Fibroblast of the aortic adventitia (primary cell): Measurements from ENCODE around the gene BLM. TPM values are rescaled to one million over a fixed set of nuclear protein-coding genes. Genes with fewer than 3 reads are reported as not detected.
"Not testable (repeated sequence)": the region's sequence is repeated elsewhere in the genome, so short reads cannot be mapped to it uniquely, and the experiment has no call there.

ENCODE experiments used
- DNase-seq: peaks from one replicate; pipeline ENCODE4 v3.0.0-alpha.2; 2010; ENCODE audit warnings: low read depth
- H3K4me3 ChIP-seq: 2 replicates; pipeline ENCODE4 v1.5.1; 2011; ENCODE audit warnings: low read depth, mild to moderate bottlenecking, control low read depth, low read length, moderate library complexity
- total RNA-seq: library from RNA; depleted of rRNA; stranded (reverse); fragments of >200 nt; gene quantifications from 2 replicates; pipeline ENCODE4 v1.2.3, GENCODE V29; 2012; ENCODE audit warnings: low replicate concordance
- TF ChIP-seq, protein P1 (sequence below): IDR thresholded peaks from 2 replicates; pipeline ENCODE4 v1.5.1; 2011; ENCODE audit warnings: mild to moderate bottlenecking, low read length, control low read depth, inconsistent platforms; ENCODE audit not compliant: insufficient read depth

Gene BLM
- total RNA-seq, 1 donor: 12.2 TPM

- TF ChIP-seq, protein P1, sequence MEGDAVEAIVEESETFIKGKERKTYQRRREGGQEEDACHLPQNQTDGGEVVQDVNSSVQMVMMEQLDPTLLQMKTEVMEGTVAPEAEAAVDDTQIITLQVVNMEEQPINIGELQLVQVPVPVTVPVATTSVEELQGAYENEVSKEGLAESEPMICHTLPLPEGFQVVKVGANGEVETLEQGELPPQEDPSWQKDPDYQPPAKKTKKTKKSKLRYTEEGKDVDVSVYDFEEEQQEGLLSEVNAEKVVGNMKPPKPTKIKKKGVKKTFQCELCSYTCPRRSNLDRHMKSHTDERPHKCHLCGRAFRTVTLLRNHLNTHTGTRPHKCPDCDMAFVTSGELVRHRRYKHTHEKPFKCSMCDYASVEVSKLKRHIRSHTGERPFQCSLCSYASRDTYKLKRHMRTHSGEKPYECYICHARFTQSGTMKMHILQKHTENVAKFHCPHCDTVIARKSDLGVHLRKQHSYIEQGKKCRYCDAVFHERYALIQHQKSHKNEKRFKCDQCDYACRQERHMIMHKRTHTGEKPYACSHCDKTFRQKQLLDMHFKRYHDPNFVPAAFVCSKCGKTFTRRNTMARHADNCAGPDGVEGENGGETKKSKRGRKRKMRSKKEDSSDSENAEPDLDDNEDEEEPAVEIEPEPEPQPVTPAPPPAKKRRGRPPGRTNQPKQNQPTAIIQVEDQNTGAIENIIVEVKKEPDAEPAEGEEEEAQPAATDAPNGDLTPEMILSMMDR: no peak
- no peak overlapping the region for H3K4me3 ChIP-seq
- no peak for DNase-seq
These were observed 32.9 kb upstream of the BLM start for GRCh38 chr15:90684281-90684680.

DNA sequence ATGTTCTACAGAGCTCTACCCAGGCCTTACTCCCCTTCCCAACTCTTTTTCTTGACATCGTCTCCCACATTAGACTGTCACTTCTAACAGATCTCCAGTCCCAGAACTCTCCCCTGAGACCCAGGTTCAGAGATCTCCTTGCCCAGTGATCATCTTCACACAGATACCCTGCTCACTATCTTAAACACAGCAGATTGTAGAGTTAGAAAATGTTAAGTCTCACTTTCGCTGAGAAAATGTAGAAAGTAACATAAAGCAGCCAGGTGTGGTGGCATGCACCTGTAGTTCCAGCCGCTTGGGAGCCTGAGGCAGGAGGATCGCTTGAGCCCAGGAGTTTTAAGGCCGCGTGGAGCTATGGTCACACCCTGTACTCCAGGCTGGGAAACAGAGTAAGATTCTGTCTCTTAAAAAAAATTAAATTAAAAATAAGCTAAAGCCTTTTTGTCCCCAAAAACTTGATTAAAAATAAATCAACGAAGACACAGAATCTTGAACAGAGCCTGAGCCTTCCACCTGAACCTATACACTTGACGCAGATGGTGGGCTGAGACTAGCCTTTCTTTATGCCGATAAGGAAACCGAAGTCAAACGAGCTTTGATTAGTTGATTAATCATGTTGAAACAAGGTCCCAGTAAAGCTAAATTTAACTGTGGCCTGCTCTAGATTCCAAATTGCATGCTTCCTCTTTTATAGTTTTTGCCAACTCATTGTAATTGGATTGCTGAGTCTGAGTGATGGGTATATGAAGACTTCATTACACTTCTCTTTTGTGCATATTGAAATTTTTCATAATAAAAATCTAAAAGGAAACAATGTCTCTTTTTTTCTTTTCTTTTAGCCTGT lies 31.3 kb upstream of the BLM start:
- TF ChIP-seq, protein P1: no peak
- no peak for DNase-seq
- H3K4me3 ChIP-seq: no peak overlapping the region

DNA sequence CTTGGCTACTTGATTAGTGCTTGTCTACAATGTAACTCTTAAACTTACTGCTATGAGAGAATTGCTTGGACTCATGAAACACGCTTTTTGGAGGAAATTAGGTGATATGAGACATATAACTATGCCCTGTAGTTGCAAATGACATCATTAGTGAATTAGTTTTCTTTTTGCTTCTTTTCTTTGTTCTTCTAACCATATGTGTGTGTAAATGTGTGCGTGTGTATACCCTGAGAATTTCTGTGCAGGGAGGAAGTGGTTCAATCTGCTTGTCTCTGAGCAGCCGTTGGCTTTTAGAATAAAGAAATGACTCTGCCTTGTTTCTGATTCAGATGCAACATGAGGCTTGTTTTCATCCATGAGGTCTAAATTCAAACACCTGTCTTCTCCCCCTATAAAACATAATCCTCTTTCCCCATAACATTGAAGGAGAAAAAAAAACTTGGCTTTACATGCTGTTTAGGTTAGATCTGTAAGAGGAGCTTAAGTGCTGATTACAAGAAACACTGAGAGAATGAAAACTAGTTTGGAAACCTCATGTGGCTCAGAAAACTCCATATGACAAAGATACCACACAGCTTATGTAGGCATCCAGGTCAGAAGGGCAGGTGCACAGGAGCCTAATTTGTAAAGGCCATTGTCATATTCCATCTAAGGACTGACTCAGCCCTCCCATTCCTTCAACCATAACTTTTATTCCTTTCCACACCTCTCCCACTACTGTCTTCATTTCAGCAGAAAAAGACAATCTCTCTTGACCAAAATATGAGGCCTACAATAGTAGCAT lies 30.5 kb upstream of the BLM start:
- DNase-seq: no peak
- TF ChIP-seq, protein P1: no peak
- no peak overlapping the region for H3K4me3 ChIP-seq

DNA sequence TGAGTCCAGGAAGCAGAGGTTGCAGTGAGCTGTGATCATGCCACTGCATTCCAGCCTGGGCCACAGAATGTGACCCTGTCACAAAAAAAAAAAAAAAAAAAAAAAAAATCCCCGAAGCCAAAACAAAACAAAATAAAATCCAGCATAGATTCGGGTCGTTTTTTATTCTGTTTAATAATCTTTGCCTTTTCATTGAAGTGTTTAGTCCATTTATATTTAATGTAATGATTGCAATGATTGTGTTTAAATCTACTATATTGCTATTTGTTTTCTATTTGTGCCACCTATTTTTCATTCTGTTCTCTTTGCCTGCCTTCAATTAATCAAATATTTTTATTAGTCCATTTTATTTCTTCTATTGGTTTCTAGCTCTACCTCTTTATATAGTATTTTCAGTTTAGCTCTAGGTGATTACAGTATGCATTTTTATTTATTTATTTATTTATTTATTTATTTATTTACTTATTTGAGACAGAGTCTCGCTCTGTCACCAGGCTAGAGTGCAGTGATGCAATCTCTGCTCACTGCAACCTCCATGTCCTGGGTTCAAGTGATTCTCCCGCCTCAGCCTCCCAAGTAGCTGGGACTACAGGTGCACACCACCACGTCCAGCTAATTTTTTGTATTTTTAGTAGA lies 27.7 kb upstream of the BLM start:
- DNase-seq, H3K4me3 ChIP-seq: not testable (repeated sequence)

DNA sequence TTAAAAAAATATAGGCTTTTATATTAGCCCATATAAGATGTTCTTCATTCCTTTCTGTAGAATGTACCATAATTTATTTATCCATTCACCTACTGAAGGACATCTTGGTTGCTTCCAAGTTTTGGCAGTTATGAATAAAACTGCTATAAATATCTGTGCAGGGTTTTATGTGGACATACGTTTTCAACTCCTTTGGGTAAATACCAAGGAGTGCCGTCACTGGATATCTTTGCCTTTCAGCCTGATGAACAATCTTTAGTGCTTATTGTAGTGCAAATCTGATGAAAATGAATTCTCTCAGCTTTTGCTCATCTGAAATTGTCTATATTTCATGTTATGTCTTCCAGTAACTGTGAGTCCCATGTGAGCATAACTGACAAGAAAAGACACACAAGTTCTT lies 26.6 kb upstream of the BLM start:
- H3K4me3 ChIP-seq: no peak overlapping the region
- peak; percentile 55 for DNase-seq
- TF ChIP-seq, protein P1: no peak

GRCh38 chr15:90691369-90691768 lies 25.8 kb upstream of the BLM start:
- DNase-seq: no peak
- H3K4me3 ChIP-seq: no peak overlapping the region
- TF ChIP-seq, protein P1: peak; percentile 34
